Ishikawa (cell line): ENCODE data around the gene ZMYND8.

ENCODE experiments used
- CEBPB ChIP-seq: IDR thresholded peaks from 2 replicates; pipeline ENCODE4 v1.6.1; 2012
- CREB1 ChIP-seq: IDR thresholded peaks from 2 replicates; pipeline ENCODE4 v1.6.1; 2012; ENCODE audit warnings: low read depth
- RAD21 ChIP-seq: IDR thresholded peaks from 2 replicates; pipeline ENCODE4 v1.6.1; 2012; ENCODE audit warnings: low read depth
- TF ChIP-seq, protein P1 (sequence below): IDR thresholded peaks from 2 replicates; pipeline ENCODE4 v1.6.1; 2012

DNA sequence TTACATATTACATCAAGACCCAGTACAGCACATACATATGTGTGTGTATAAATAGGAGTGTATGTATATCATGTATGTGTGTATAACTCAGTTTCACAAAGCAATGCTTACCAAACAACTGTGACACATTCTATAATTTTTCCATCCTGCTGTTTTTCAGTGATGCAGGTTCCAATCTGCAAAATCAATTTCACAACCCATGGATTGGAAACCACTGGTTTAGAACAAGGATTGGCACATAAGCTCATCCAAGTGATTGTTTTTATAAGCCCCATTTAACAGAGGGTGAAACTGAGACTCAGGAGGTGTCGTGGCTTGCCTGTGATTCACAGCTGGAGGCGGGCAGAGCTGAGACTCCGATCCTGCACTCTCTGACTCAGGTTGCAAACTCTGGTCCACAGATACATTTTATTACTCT is 158.2 kb downstream of the ZMYND8 start:
- no peak for TF ChIP-seq CEBPB
- no peak for TF ChIP-seq RAD21
- TF ChIP-seq CREB1, result no peak
- TF ChIP-seq, protein P1, sequence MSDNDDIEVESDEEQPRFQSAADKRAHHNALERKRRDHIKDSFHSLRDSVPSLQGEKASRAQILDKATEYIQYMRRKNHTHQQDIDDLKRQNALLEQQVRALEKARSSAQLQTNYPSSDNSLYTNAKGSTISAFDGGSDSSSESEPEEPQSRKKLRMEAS, result no peak
